C4-2B (cell line): ENCODE data around the gene STKLD1.
"Not testable (repeated sequence)": the region's sequence is repeated elsewhere in the genome, so short reads cannot be mapped to it uniquely, and the experiment has no call there.

Experiments
- CTCF ChIP-seq: fragments of 450-650 bp; conservative IDR thresholded peaks from 2 replicates; pipeline ENCODE4 v1.5.1; 2017; ENCODE audit warnings: mild to moderate bottlenecking
- ZFX ChIP-seq: fragments of 450-650 bp; IDR thresholded peaks from 2 replicates; pipeline ENCODE4 v1.6.1; 2017

GRCh38 chr9:133391449-133391848 lies 15.3 kb downstream of the STKLD1 start:
- TF ChIP-seq CTCF, ZFX: not testable (repeated sequence)
